HG02642 (cell line): ENCODE results near the gene CADM2.

Source experiments
- ATAC-seq: cut with Tn5 transposase; IDR thresholded peaks from one replicate; pipeline ENCODE4 v1.9.1; 2021; ENCODE audit warnings: mild to moderate bottlenecking; ENCODE audit not compliant: unreplicated experiment, poor library complexity

Gene CADM2

GRCh38 chr3:85525264-85525663, 566.5 kb downstream of the CADM2 start:
- ATAC-seq = no peak

- ATAC-seq = no peak
Observed at GRCh38 chr3:85533586-85533985, 574.8 kb downstream of the CADM2 start.

GRCh38 chr3:85535517-85535916, 576.7 kb downstream of the CADM2 start:
- no peak for ATAC-seq

GRCh38 chr3:85539232-85539631, 580.4 kb downstream of the CADM2 start:
- ATAC-seq = no peak

GRCh38 chr3:85554153-85554552, 595.4 kb downstream of the CADM2 start:
- ATAC-seq = no peak

- no peak for ATAC-seq
Observed at GRCh38 chr3:85560088-85560785, 601.4 kb downstream of the CADM2 start.

GRCh38 chr3:85567071-85567676, 608.4 kb downstream of the CADM2 start:
- peak; percentile 79 for ATAC-seq

- ATAC-seq = no peak
Observed at GRCh38 chr3:85570819-85571218, 612.0 kb downstream of the CADM2 start.

GRCh38 chr3:85571835-85572234, 613.0 kb downstream of the CADM2 start:
- ATAC-seq = no peak

- ATAC-seq = no peak
Observed at GRCh38 chr3:85572426-85572825, 613.6 kb downstream of the CADM2 start.

GRCh38 chr3:85572978-85573377, 614.2 kb downstream of the CADM2 start:
- no peak for ATAC-seq

- no peak for ATAC-seq
Observed at GRCh38 chr3:85574006-85574705, 615.4 kb downstream of the CADM2 start.

- peak; percentile 85 for ATAC-seq
Observed at GRCh38 chr3:85576091-85576690, 617.4 kb downstream of the CADM2 start.

- no peak for ATAC-seq
Observed at GRCh38 chr3:85576697-85577200, 618.0 kb downstream of the CADM2 start.

GRCh38 chr3:85584779-85585356, 626.1 kb downstream of the CADM2 start:
- no peak for ATAC-seq

- no peak for ATAC-seq
Observed at GRCh38 chr3:85586018-85586417, 627.2 kb downstream of the CADM2 start.

- no peak for ATAC-seq
Observed at GRCh38 chr3:85589145-85589544, 630.4 kb downstream of the CADM2 start.

- no peak for ATAC-seq
Observed at GRCh38 chr3:85591451-85591850, 632.7 kb downstream of the CADM2 start.

- ATAC-seq = no peak
Observed at GRCh38 chr3:85592256-85592655, 633.5 kb downstream of the CADM2 start.

- ATAC-seq = no peak
Observed at GRCh38 chr3:85594676-85595075, 635.9 kb downstream of the CADM2 start.

GRCh38 chr3:85603378-85603777, 644.6 kb downstream of the CADM2 start:
- no peak for ATAC-seq
